NCI-H146 treated with DMSO at 0.1 percent for 48 hours (cell line): ENCODE measurements around the gene SREBF2.

ENCODE experiments used
- DNase-seq: peaks from one replicate; lab custom pipeline; 2025; ENCODE audit not compliant: unreplicated experiment; lab: John Stamatoyannopoulos, UW

Gene SREBF2

DNA sequence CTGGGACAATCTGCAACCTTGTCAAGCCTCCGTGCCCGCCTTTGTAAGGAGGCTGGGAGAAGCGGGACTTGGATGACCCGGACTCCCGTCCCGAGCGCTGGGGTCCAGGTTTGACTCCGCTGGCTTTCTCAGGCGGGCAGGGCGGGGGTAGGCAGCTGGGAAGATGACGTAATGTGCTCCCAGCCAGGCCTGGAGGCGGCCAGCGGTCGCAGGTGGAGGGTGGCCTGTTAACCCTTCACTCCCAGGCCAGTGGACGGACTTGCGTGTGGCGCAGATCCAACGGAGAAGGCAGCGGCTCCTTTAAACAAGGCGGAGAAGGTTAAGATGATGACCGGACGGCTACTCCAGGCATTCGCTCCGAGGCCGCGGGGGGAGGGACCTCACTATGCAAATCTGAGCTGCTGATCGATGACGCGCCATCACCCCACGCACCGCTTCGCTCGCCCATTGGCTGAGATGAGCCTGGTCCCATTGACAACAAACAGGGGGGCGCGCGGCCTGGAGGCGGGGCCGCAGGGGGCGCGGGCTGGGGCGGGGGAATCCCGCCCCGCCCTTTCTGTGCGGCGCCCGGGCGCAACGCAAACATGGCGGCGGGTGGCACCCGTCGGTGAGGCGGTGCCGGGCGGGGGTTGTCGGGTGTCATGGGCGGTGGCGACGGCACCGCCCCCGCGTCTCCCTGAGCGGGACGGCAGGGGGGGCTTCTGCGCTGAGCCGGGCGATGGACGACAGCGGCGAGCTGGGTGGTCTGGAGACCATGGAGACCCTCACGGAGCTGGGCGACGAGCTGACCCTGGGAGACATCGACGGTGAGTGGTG lies at the start of gene SREBF2:
TSS of gene SREBF2 (plus strand) at position 553 of the 816 bp plus-strand sequence. CDS start at position 719, 166 bp downstream.
- DNase-seq: peak; percentile 93

GRCh38 chr22:41787331-41787730 lies 45.6 kb upstream of the SREBF2 start:
- no peak for DNase-seq

DNA sequence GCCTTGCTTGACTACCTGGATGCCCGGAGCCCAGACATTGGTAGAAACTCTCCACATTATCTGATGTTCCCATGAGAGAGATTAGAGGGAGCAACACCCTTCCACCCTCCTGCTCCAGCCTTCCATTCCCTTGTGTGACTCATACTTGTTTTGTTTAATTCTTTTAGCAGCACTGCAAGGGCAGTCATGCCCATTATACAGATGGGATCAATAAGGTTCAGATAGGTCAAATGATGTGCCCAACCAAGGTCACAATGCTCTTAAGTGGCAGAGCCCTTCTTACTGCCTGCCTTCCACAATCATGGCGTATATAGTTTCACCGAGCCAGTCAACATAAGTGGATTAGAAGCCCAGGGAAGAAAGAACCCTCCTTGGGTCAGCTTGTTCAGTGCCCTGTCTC lies 39.0 kb upstream of the SREBF2 start:
- DNase-seq: no peak

DNA sequence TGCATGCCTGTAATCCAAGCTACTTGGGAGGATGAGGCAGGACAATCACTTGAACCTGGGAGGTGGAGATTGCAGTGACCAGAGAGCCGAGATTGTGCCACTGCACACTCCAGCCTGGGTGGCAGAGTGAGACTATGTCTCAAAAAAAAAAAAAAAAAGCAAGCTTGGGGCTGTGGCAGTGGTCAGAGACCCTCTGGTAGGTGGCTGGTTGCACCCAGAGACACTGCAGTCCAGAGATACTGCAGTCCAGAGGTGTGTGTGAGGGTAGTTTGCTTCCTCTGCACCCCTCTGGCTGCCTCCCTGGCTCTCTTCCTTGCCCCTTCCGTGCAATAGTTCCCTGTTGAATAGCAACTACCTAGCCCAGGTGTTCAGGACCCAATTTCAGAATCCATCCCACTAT lies 34.2 kb upstream of the SREBF2 start:
- DNase-seq: no peak

GRCh38 chr22:41799486-41800347 lies 33.2 kb upstream of the SREBF2 start:
- peak; percentile 3 for DNase-seq

DNA sequence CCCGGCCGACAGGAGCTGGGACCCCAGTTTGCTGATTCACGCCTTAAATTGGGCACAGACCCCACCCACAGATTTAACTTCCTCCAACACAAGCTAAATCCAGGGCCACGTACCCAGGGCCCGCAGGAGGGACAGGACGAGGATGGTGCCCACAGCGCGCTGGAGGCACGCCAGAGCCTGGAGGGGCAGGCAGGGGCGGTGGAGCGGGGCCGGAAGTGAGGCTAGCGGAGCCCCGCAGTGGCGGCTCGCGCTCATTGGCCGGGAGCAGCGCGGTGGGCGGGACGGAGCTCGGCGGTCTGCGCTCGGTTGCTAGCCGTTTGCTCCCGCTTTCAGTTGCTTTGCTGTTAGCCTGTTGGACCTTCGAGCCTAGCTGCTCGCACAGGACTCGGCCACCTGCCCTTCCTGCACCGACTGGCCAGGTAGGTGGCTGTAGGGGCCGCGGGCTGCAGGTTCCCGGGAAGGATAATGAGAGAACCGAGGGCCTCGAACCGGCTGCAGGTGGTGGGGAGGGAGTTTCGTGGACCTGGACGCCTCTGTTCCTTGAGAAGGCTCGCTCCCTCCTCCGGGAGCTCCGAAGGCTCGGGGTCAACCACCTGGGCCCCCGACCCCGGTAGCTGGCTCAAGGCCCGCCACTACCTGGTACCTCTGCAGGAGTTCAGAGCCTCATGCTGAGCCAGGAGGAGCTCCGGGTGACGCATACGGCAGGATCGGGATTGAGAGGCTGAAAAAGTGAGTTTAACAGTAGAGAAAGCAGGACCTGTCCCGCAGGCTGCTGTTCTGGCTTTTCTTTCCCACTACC lies 32.4 kb upstream of the SREBF2 start, which contains the start of gene CCDC134:
TSS of gene CCDC134 (plus strand) at position 332 of the 799 bp plus-strand sequence. CDS start 8,212 bp downstream, outside the sequence.
- DNase-seq: peak; percentile 83

GRCh38 chr22:41801147-41801819 lies 31.6 kb upstream of the SREBF2 start:
- DNase-seq: no peak

DNA sequence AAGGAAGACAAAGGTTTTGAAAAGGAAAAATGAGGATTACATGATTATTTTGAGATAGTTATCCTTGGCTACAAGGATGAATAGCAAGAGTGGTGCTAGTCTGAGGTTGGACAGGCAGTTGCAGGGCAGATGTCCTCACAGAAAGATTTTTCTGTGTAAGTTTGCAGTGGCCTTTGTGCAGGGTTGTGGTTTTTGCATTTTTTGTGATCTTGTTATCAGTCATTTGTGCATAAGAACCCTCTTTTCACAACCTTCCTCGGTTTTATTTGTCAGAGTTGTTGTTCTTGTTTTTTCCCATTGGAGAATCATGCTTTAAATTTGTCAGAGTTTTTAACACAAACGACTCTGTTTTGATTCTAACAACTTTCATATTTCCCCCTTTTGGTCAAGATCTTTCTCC lies 31.0 kb upstream of the SREBF2 start:
- DNase-seq: no peak

DNA sequence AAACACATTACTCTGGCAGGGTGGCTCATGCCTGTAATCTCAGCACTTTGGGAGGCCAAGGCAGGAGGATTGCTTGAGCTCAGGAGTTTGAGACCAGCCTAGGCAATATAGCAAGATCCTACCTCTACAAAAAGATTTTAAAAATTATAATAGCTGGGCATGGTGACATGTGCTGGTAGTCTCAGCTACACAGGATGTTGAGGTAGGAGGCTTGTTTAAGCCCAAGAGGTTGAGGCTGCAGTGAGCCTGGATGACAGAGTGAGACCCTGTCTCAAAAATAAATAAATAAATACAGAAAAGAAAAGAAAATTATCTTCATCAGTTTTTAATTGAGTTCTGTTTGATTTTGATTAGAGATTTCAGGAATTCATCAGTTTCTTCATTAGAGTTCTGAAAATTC lies 27.3 kb upstream of the SREBF2 start:
- no peak for DNase-seq

GRCh38 chr22:41808400-41808799 lies 24.5 kb upstream of the SREBF2 start:
- no peak for DNase-seq

DNA sequence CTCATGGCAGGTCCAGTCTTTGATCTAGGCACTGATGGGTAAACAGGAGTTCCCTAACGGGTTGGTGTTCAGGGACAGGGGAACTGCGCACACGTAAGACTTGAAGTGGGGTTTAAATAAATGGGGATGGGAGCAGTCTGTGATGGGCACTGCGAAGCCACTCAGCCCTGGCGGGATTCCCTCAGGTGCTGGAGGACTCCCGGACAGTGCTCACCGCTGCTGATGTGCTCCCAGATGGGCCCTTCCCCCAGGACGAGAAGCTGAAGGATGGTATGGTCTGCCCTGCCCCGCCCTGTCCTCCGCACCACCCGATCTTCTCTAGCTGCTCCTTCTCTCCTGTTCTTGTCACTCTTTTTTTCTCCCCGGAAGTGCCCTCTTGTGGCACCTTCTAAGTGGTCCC lies 22.9 kb upstream of the SREBF2 start:
- DNase-seq: no peak

DNA sequence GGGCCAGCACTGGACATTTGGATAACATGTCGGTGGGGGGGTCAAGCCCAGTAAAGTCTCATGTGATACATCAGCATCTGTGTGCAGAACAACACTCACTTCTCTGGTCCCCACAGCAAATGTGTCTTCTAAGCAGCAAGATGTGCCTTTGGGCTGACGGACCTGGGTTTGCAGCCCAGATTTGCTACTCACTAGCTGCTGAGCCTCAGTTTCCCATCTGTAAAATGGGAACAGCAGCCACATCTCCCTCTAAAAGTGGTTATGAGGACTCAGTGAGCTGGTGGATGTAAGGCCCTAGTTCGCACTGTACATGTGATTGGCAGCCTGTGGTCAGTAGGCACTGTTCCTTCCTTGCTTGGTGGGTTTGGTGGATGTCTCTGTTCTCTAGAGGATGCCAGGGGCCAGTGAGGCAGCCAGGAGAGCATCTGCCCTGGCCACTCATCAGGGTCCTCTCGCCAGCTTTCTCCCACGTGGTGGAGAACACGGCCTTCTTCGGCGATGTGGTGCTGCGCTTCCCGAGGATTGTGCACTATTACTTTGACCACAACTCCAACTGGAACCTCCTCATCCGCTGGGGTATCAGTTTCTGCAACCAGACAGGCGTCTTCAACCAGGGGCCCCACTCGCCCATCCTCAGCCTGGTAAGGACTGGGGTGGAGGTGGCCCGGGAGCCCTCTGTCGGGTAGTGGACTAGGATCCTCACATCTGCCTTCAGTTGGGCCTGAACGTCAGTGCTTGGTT lies 19.9 kb upstream of the SREBF2 start:
- no peak for DNase-seq

- DNase-seq: no peak
These were observed 19.0 kb upstream of the SREBF2 start for GRCh38 chr22:41813726-41814410.

GRCh38 chr22:41815716-41816115 lies 17.2 kb upstream of the SREBF2 start:
- DNase-seq: no peak

DNA sequence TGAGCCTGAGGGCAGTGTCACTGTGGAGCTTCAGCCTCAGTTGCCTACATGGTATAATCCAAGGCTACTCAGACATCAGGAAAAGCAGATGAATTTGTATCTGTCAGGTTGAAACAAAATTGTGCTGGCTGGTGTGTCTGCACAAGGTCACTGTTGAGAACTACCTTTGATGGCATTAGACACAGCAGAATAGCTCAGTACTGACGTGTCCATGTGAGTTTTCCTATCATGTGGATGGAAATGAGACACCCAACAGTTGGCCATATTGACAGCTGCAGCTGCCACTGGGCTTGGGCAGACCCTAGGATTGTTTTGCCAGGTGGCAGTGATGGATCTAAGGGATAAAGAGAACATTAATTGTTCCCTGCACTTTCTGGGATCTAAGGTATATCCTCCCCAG lies 16.7 kb upstream of the SREBF2 start:
- no peak for DNase-seq

DNA sequence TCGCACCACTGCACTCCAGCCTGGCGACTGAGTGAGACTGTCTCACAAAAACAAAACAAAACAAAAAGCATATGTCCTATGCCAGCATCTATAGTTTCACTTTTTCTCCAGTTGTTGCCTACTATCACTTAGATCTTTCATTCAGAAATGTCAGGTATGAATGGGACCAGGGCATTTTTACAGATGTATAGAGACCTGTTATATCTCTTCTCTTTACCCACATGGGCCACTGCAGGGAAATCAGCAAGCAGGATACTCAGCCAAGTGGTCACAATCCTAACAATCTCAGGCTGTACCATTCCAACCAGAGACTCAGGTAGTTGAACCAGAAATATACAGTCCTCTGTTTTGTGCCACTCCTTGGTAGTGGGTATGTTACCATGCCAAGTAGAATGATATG lies 16.0 kb upstream of the SREBF2 start:
- no peak for DNase-seq

DNA sequence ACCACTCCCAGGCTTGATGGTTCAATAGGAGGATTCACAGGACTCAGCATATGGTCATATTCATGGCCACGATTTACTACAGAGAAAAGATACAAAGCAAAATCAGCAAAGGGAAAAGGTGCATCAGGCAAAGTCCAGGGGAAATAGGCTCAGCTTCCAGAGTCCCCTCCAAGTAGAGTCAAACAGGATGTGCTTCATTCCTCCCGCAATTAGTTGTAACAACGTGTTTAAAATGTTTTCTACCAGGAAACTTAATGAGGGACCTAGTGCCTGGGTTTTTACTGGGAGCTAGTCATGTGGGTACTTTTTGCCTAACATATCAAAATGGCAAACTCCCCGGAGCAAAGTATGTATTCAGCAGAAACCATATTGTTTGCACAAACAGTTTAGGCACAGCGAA lies 14.9 kb upstream of the SREBF2 start:
- DNase-seq: no peak

GRCh38 chr22:41818596-41818995 lies 14.3 kb upstream of the SREBF2 start:
- DNase-seq: no peak

DNA sequence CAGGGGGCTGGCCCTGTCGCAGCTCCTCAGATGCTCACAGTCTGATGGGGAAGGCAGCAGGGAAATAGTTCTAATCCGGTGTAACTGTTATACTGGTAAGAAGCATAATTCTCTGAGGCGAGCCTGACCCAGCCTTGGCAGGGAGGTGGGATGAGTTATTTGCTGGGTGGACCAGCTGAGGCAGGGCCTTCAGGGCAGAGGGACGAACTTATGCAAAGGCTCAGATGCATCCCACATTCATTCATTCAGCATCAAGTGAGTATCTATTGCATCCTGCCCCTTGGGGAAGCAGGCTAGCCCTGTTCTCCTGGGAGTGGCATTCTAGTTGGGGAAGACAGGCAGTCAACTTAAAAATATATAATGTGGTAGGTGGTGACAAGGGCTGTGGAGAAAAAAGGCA lies 13.6 kb upstream of the SREBF2 start:
- no peak for DNase-seq
